ENCODE measurements around the gene HAPSTR1.

GRCh38 chr16:9107025-9107970 lies 15.9 kb downstream of the HAPSTR1 start:
- TF ChIP-seq, protein P1, sequence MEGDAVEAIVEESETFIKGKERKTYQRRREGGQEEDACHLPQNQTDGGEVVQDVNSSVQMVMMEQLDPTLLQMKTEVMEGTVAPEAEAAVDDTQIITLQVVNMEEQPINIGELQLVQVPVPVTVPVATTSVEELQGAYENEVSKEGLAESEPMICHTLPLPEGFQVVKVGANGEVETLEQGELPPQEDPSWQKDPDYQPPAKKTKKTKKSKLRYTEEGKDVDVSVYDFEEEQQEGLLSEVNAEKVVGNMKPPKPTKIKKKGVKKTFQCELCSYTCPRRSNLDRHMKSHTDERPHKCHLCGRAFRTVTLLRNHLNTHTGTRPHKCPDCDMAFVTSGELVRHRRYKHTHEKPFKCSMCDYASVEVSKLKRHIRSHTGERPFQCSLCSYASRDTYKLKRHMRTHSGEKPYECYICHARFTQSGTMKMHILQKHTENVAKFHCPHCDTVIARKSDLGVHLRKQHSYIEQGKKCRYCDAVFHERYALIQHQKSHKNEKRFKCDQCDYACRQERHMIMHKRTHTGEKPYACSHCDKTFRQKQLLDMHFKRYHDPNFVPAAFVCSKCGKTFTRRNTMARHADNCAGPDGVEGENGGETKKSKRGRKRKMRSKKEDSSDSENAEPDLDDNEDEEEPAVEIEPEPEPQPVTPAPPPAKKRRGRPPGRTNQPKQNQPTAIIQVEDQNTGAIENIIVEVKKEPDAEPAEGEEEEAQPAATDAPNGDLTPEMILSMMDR (IDR thresholded peaks at IDR 0.05) = no peak
- TF ChIP-seq POLR2A (IDR thresholded peaks at IDR 0.05) = no peak

Measured in right lobe of liver (tissue), 4 donors.